Adrenal gland (tissue), 5 donors: ENCODE results near the gene CELF5.

Experiments
- POLR2A ChIP-seq, 2 donors: fragments of 450-650 bp; IDR thresholded peaks; one replicate each; pipeline ENCODE4 v1.6.1; 2017; ENCODE audit warnings: antibody characterized with exemption in 2 of 2, mild to moderate bottlenecking in 2 of 2, moderate library complexity in 1 of 2
- TF ChIP-seq, protein P1 (sequence below), 6 experiments: fragments of 450-650 bp in 4 of 6; fragments of 200-600 bp in 2 of 6; sonication (generic) in 1 of 6; IDR thresholded peaks; 1 replicate in 5 of 6; 2 replicates in 1 of 6; pipeline versions ENCODE4 v1.5.1 to v1.8.0; 2016 to 2021; ENCODE audit warnings: antibody characterized with exemption in 6 of 6, mild to moderate bottlenecking in 2 of 6, moderate library complexity in 1 of 6
- donor health status: DM: no; HTN: no; CAD: no.

DNA sequence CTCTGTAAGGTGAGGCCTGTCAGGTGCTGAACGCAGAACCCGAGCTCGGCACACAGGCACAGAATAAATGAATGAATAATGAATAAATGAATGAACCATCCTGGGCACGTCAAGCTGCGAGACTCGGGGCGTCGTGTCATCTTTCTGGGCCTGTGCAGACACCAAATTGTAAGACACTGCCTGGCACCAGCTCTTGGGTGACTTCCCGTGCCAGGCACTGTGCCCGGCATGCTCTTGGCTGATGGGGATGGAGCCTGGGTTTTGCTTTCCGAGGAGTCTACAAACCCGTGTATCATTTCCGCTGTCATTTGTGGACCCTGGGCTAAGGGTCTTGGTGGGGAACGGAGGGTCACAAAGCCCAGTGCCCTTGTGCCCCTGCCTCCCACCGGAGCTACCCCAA is 43.9 kb downstream of the CELF5 start:
- TF ChIP-seq, protein P1, sequence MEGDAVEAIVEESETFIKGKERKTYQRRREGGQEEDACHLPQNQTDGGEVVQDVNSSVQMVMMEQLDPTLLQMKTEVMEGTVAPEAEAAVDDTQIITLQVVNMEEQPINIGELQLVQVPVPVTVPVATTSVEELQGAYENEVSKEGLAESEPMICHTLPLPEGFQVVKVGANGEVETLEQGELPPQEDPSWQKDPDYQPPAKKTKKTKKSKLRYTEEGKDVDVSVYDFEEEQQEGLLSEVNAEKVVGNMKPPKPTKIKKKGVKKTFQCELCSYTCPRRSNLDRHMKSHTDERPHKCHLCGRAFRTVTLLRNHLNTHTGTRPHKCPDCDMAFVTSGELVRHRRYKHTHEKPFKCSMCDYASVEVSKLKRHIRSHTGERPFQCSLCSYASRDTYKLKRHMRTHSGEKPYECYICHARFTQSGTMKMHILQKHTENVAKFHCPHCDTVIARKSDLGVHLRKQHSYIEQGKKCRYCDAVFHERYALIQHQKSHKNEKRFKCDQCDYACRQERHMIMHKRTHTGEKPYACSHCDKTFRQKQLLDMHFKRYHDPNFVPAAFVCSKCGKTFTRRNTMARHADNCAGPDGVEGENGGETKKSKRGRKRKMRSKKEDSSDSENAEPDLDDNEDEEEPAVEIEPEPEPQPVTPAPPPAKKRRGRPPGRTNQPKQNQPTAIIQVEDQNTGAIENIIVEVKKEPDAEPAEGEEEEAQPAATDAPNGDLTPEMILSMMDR (IDR thresholded peaks at IDR 0.05) = no peak
- TF ChIP-seq POLR2A (IDR thresholded peaks at IDR 0.05) = no peak
